GM15510 (cell line): ENCODE data around the gene MAP3K15.

Source experiments
- POLR2A ChIP-seq: IDR thresholded peaks from 3 replicates; pipeline ENCODE4 v1.6.1; 2011; ENCODE audit warnings: borderline replicate concordance; ENCODE audit not compliant: insufficient read length; ENCODE audit errors: extremely low read depth

Gene MAP3K15

DNA sequence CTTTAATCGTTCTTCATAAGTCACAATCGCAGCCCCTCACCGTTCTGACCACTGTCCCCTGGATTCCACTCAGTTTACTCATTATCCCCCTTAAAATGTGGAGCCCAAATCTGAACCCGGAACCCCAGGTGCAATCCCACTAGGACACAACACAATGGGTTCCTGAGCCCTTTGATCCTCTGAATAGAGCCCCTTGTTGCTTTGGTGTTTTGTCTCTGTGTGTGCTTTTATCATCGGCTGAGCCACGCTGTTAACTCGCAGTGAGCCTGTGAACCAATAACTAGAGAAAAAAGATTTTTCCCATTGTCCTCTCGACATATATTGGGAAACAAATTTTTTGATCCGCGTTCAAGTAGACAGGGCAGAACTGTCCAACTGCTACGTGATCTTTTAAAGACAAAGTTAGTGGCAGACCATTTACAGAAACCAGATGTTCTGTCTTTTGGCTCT is 172.2 kb downstream of the MAP3K15 start:
- TF ChIP-seq POLR2A, result no peak

- TF ChIP-seq POLR2A, result no peak
Measured at GRCh38 chrX:19342331-19342906, 172.9 kb downstream of the MAP3K15 start.

DNA sequence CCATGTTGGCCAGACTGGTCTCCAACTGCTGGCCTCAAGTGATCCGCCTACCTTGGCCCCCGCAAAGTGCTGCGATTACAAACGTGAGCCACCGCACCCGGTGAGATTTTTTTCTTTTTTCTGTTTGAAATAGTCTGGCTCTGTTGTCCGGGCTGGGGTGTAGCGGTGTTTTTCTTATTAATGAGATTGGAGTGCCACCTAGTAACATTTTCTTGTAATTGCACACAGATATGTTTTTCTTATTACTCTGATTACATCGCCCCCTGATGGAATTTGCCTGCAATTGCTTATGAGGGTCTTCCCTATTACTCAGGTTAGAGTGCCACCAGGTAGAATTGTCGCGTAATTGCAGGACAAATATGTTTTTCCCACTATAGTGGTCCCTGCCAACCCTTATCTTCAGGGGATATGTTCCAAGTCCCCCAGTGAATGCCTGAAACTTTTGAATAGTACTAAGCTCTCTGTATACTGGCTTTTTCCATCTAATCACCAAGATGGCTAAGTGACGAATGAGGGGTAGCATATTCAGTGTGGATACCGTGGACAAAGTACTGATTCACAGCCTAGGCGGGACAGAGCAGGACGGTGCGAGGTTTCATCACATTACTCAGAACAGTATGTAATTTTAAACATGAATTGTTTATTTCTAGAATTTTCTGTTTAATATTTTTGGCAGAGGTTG is 180.2 kb downstream of the MAP3K15 start:
- TF ChIP-seq POLR2A, result no peak

DNA sequence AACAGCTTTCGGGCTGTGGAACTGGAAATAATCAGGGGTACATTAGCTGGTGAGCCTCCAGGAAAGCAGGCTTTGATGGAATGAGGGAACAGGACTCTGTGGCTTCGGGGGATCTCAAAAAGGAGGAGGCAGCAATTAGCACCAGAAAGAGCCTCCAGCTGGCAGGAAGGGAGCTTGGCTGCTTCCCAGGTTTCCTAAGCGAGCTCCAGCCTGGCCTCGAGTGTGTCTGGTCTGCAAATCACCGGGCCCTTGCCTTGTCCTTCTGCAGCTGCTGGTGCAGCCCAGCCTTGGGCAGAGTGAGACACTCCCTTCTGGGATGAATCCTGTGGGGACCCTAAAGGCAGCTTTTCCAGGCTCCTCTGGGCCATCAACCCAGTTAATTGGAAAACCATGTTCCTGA is 182.3 kb downstream of the MAP3K15 start:
- TF ChIP-seq POLR2A, result no peak

- TF ChIP-seq POLR2A, result no peak
Measured at GRCh38 chrX:19331831-19332230, 183.5 kb downstream of the MAP3K15 start.

- no peak for TF ChIP-seq POLR2A
Measured at GRCh38 chrX:19326567-19326966, 188.7 kb downstream of the MAP3K15 start.
